SK-N-SH (cell line): ENCODE results near the gene FZD1. TPM values are rescaled to one million over a fixed set of nuclear protein-coding genes. Genes with fewer than 3 reads are reported as not detected.

ENCODE experiments used
- CTCF ChIA-PET: fragments of 300-600, 350-600 bp; formaldehyde crosslinking; extraction: SDS; loops from one replicate; lab custom pipeline; 2021; lab: Yijun Ruan, JAX
- POLR2A ChIA-PET: fragments of 350-600 bp; sonication (Branson Sonifier 250); formaldehyde crosslinking; extraction: SDS; loops from one replicate; lab custom pipeline; 2020; ENCODE audit warnings: antibody characterized with exemption, inconsistent platforms; lab: Yijun Ruan, JAX
- DNase-seq: peaks from one replicate; pipeline ENCODE4 v3.0.0; 2012
- H2AFZ ChIP-seq: fragments of 200-600 bp; sonication (generic); 2 replicates; pipeline ENCODE4 v1.8.1; 2016; ENCODE audit warnings: antibody characterized with exemption, mild to moderate bottlenecking, low read depth
- H3F3A ChIP-seq: fragments of 200-600 bp; sonication (generic); replicated peaks from 2 replicates; pipeline ENCODE3; 2016; ENCODE audit warnings: antibody characterized with exemption, mild to moderate bottlenecking; ENCODE audit not compliant: insufficient read depth
- H3K27ac ChIP-seq, 2 experiments: fragments of 200-500 bp in 1 of 2; fragments of 200-600 bp in 1 of 2; sonication (Bioruptor generic) in 1 of 2; sonication (generic), shearing (Covaris generic) in 1 of 2; 2 replicates each; pipeline versions ENCODE4 v1.5.1 to v1.6.1; 2014 to 2016; ENCODE audit warnings: low read depth in 2 of 2, inconsistent platforms in 1 of 2, low read length in 1 of 2, mild to moderate bottlenecking in 1 of 2, mixed read lengths in 1 of 2
- H3K27me3 ChIP-seq: fragments of 200-600 bp; sonication (generic), shearing (Covaris generic); 2 replicates; pipeline ENCODE4 v1.6.1; 2016; ENCODE audit warnings: mixed run types; ENCODE audit not compliant: insufficient read depth
- H3K36me3 ChIP-seq, 2 experiments: fragments of 200-500 bp in 1 of 2; fragments of 200-600 bp in 1 of 2; sonication (Bioruptor generic) in 1 of 2; sonication (generic) in 1 of 2; replicated peaks in 1 of 2; 2 replicates each; pipeline versions ENCODE3 to v1.5.1; 2014 to 2016; ENCODE audit warnings: low read length in 1 of 2, mild to moderate bottlenecking in 1 of 2; ENCODE audit not compliant: insufficient read depth in 2 of 2, control insufficient read depth in 1 of 2
- H3K4me1 ChIP-seq, 2 experiments: fragments of 200-500 bp in 1 of 2; fragments of 200-600 bp in 1 of 2; sonication (Bioruptor generic) in 1 of 2; sonication (generic), shearing (Covaris generic) in 1 of 2; 2 replicates each; pipeline versions ENCODE4 v1.5.1 to v1.6.1; 2014 to 2016; ENCODE audit warnings: low read depth in 1 of 2, low read length in 1 of 2, mixed run types in 1 of 2; ENCODE audit not compliant: insufficient read depth in 2 of 2, control insufficient read depth in 1 of 2
- H3K4me2 ChIP-seq: fragments of 200-600 bp; sonication (generic), shearing (Covaris generic); 2 replicates; pipeline ENCODE4 v1.6.1; 2017; ENCODE audit warnings: mixed run types
- H3K4me3 ChIP-seq, 2 experiments: fragments of 200-500 bp in 1 of 2; fragments of 200-600 bp in 1 of 2; sonication (Bioruptor generic) in 1 of 2; sonication (generic), shearing (Covaris generic) in 1 of 2; 2 replicates each; pipeline versions ENCODE4 v1.5.1 to v1.8.1; 2014 to 2016; ENCODE audit warnings: low read depth in 2 of 2, inconsistent platforms in 1 of 2, low read length in 1 of 2, mild to moderate bottlenecking in 1 of 2, mixed read lengths in 1 of 2, moderate library complexity in 1 of 2
- H3K79me2 ChIP-seq: fragments of 200-600 bp; sonication (generic); 2 replicates; pipeline ENCODE4 v1.8.1; 2017; ENCODE audit warnings: mild to moderate bottlenecking; ENCODE audit not compliant: insufficient read depth
- H3K9ac ChIP-seq: fragments of 200-600 bp; sonication (generic); 2 replicates; pipeline ENCODE4 v1.6.1; 2017; ENCODE audit warnings: mixed run types
- H3K9me2 ChIP-seq: fragments of 200-600 bp; sonication (generic); 2 replicates; pipeline ENCODE4 v1.6.1; 2017; ENCODE audit warnings: mixed run types
- H3K9me3 ChIP-seq: fragments of 200-600 bp; sonication (generic); 2 replicates; pipeline ENCODE4 v1.6.1; 2017; ENCODE audit warnings: mixed run types, mild to moderate bottlenecking, moderate library complexity
- H4K20me1 ChIP-seq: fragments of 200-600 bp; sonication (generic); 2 replicates; pipeline ENCODE4 v1.6.1; 2017; ENCODE audit warnings: mild to moderate bottlenecking, mixed run types; ENCODE audit not compliant: insufficient read depth
- CHD2 ChIP-seq: fragments of 150-350 bp; IDR thresholded peaks from 2 replicates; pipeline ENCODE4 v1.6.1; 2018; ENCODE audit warnings: low read length; ENCODE audit not compliant: partially characterized antibody
- EP300 ChIP-seq, 2 experiments: IDR thresholded peaks; 2 replicates each; pipeline versions ENCODE4 v1.4.0 to v1.6.1; 2012; ENCODE audit warnings: borderline replicate concordance in 1 of 2, low read depth in 1 of 2, low read length in 1 of 2
- FOSL2 ChIP-seq: IDR thresholded peaks from 2 replicates; pipeline ENCODE4 v1.4.0; 2012; ENCODE audit warnings: low read depth, mild to moderate bottlenecking, moderate library complexity, borderline replicate concordance
- GABPA ChIP-seq: IDR thresholded peaks from 2 replicates; pipeline ENCODE4 v1.4.0; 2012; ENCODE audit warnings: low read depth, mild to moderate bottlenecking
- MEF2A ChIP-seq: IDR thresholded peaks from 2 replicates; pipeline ENCODE4 v1.4.0; 2012; ENCODE audit warnings: low read depth, borderline replicate concordance
- MXI1 ChIP-seq: IDR thresholded peaks from 2 replicates; pipeline ENCODE4 v1.6.1; 2012; ENCODE audit warnings: mild to moderate bottlenecking, low read depth, low read length, improper control_type of control experiment
- RXRA ChIP-seq: IDR thresholded peaks from 2 replicates; pipeline ENCODE4 v1.4.0; 2012; ENCODE audit warnings: low read depth, mild to moderate bottlenecking, borderline replicate concordance
- TAF1 ChIP-seq: IDR thresholded peaks from 2 replicates; pipeline ENCODE4 v1.6.1; 2012; ENCODE audit warnings: low read depth, mild to moderate bottlenecking, low read length, moderate library complexity, borderline replicate concordance
- TCF12 ChIP-seq: IDR thresholded peaks from 2 replicates; pipeline ENCODE4 v1.4.0; 2012
- TEAD4 ChIP-seq: IDR thresholded peaks from 2 replicates; pipeline ENCODE4 v1.4.0; 2012; ENCODE audit warnings: mild to moderate bottlenecking, borderline replicate concordance; ENCODE audit not compliant: insufficient read depth
- YY1 ChIP-seq: IDR thresholded peaks from 2 replicates; pipeline ENCODE4 v1.4.0; 2012; ENCODE audit warnings: low read depth, mild to moderate bottlenecking
- WGBS: methylation state at CpG from one replicate; pipeline ENCODE4 v1.1.6; 2017; ENCODE audit warnings: low lambda C conversion rate; 5-methylcytosine and 5-hydroxymethylcytosine counted together
- polyA plus RNA-seq, 3 experiments: library from polyadenylated mRNA; depleted of rRNA; stranded (reverse); fragments of >200 nt; gene quantifications; 2 replicates each; pipeline ENCODE4 v1.2.3, GENCODE V29; 2012
- TF ChIP-seq, protein P1 (sequence below): IDR thresholded peaks from 2 replicates; pipeline ENCODE4 v1.4.0; 2012; ENCODE audit warnings: low read depth, borderline replicate concordance
- TF ChIP-seq, protein P2 (sequence below): IDR thresholded peaks from 2 replicates; pipeline ENCODE4 v1.4.0; 2012; ENCODE audit warnings: low read depth
- TF ChIP-seq, protein P3 (sequence below): IDR thresholded peaks from 2 replicates; pipeline ENCODE4 v1.6.1; 2012; ENCODE audit warnings: mild to moderate bottlenecking, low read depth, low read length, moderate library complexity
- TF ChIP-seq, protein P4 (sequence below): fragments of 200-600 bp; sonication (generic); IDR thresholded peaks from 2 replicates; pipeline ENCODE4 v1.6.1; 2017; ENCODE audit warnings: antibody characterized with exemption, mild to moderate bottlenecking, moderate library complexity
- TF ChIP-seq, protein P5 (sequence below): fragments of 150-350 bp; IDR thresholded peaks from 2 replicates; pipeline ENCODE4 v1.6.1; 2017; ENCODE audit warnings: antibody characterized with exemption, low read length, low read depth, borderline replicate concordance

FZD1 gene
- polyA plus RNA-seq, 1 of the 3 experiments (the other 2 are of a cell fraction) = 3.8 TPM

DNA sequence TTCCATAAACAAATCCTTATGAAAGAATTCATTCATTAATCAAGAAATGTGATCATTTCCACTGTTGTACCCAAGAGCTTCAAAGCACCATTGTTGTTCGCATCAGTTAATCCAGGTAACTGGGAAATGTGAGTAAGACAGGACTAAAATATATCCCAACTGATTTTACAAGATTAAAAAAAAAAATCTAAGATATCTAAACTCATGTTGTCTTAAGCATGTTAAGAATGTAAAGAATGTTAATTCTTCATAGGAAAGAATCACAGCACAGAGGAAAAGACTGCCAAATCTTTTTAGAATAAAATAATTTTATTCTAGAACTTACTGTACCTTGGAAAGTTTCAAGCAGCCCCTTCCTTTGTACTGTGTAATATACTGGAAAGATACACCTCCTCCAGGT, 16.4 kb downstream of the FZD1 start:
- ChIA-PET CTCF (no interaction called here), POLR2A (no interaction called here)
- Histone ChIP-seq H3K27ac (no peak overlapping the region), H3F3A (no peaks in the 10 kb centered on the region), H3K4me1 (peaks cover 3 to 5% of the 10 kb centered on the region in 2 experiments; a peak in 3 of 4 replicates), H3K4me2 (no peak overlapping the region), H3K36me3 (no peaks in the 10 kb centered on the region), H3K27me3 (no peaks in the 10 kb centered on the region), H2AFZ (no peak overlapping the region), H3K9ac (no peak overlapping the region), H4K20me1 (no peaks in the 10 kb centered on the region), H3K4me3 (no peak overlapping the region), H3K9me3 (no peaks in the 10 kb centered on the region), H3K9me2 (no peaks in the 10 kb centered on the region), H3K79me2 (no peaks in the 10 kb centered on the region)
- TF ChIP-seq TAF1 (no peak), TEAD4 (no peak), MXI1 (no peak), YY1 (no peak), RXRA (no peak), GABPA (no peak), EP300 (IDR thresholded peaks at IDR 0.05; ENCODE audit: borderline replicate concordance in 1 of 2, low read depth in 1 of 2, low read length in 1 of 2) (no peak), CHD2 (no peak), FOSL2 (no peak), TCF12 (no peak), MEF2A (no peak)
- TF ChIP-seq, protein P1, sequence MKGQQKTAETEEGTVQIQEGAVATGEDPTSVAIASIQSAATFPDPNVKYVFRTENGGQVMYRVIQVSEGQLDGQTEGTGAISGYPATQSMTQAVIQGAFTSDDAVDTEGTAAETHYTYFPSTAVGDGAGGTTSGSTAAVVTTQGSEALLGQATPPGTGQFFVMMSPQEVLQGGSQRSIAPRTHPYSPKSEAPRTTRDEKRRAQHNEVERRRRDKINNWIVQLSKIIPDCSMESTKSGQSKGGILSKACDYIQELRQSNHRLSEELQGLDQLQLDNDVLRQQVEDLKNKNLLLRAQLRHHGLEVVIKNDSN = no peak
- TF ChIP-seq, protein P2, sequence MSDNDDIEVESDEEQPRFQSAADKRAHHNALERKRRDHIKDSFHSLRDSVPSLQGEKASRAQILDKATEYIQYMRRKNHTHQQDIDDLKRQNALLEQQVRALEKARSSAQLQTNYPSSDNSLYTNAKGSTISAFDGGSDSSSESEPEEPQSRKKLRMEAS = no peak
- TF ChIP-seq, protein P3, sequence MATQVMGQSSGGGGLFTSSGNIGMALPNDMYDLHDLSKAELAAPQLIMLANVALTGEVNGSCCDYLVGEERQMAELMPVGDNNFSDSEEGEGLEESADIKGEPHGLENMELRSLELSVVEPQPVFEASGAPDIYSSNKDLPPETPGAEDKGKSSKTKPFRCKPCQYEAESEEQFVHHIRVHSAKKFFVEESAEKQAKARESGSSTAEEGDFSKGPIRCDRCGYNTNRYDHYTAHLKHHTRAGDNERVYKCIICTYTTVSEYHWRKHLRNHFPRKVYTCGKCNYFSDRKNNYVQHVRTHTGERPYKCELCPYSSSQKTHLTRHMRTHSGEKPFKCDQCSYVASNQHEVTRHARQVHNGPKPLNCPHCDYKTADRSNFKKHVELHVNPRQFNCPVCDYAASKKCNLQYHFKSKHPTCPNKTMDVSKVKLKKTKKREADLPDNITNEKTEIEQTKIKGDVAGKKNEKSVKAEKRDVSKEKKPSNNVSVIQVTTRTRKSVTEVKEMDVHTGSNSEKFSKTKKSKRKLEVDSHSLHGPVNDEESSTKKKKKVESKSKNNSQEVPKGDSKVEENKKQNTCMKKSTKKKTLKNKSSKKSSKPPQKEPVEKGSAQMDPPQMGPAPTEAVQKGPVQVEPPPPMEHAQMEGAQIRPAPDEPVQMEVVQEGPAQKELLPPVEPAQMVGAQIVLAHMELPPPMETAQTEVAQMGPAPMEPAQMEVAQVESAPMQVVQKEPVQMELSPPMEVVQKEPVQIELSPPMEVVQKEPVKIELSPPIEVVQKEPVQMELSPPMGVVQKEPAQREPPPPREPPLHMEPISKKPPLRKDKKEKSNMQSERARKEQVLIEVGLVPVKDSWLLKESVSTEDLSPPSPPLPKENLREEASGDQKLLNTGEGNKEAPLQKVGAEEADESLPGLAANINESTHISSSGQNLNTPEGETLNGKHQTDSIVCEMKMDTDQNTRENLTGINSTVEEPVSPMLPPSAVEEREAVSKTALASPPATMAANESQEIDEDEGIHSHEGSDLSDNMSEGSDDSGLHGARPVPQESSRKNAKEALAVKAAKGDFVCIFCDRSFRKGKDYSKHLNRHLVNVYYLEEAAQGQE = no peak
- TF ChIP-seq, protein P4, sequence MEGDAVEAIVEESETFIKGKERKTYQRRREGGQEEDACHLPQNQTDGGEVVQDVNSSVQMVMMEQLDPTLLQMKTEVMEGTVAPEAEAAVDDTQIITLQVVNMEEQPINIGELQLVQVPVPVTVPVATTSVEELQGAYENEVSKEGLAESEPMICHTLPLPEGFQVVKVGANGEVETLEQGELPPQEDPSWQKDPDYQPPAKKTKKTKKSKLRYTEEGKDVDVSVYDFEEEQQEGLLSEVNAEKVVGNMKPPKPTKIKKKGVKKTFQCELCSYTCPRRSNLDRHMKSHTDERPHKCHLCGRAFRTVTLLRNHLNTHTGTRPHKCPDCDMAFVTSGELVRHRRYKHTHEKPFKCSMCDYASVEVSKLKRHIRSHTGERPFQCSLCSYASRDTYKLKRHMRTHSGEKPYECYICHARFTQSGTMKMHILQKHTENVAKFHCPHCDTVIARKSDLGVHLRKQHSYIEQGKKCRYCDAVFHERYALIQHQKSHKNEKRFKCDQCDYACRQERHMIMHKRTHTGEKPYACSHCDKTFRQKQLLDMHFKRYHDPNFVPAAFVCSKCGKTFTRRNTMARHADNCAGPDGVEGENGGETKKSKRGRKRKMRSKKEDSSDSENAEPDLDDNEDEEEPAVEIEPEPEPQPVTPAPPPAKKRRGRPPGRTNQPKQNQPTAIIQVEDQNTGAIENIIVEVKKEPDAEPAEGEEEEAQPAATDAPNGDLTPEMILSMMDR = no peak
- TF ChIP-seq, protein P5, sequence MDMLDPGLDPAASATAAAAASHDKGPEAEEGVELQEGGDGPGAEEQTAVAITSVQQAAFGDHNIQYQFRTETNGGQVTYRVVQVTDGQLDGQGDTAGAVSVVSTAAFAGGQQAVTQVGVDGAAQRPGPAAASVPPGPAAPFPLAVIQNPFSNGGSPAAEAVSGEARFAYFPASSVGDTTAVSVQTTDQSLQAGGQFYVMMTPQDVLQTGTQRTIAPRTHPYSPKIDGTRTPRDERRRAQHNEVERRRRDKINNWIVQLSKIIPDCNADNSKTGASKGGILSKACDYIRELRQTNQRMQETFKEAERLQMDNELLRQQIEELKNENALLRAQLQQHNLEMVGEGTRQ = no peak
- WGBS = 54% methylated on average over 1 of the region's 1 CpG
- no peak for DNase-seq
